ENCODE data around the gene LCNL1.

GRCh38 chr9:137026828-137027227 is 44.0 kb downstream of the LCNL1 start:
- TF ChIP-seq CTCF (IDR thresholded peaks at IDR 0.05; ENCODE audit: low read depth, low read length, poor library complexity, severe bottlenecking) (no peak), EZH2phosphoT487 (IDR thresholded peaks at IDR 0.05; ENCODE audit: borderline replicate concordance, low read length) (no peak)

Measured in DOHH2 (cell line).